ENCODE results near the gene BTBD10. TPM values are rescaled to one million over a fixed set of nuclear protein-coding genes. Genes with fewer than 3 reads are reported as not detected.

The BTBD10 gene
- total RNA-seq, 4 donors from 2014 or later: 22.3 to 29.1 (median 25.7) TPM

- Histone ChIP-seq H3K4me3 (no peak overlapping the region), H3K9me3 (no peaks in the 10 kb centered on the region), H3K27ac (no peak overlapping the region), H3K27me3 (no peaks in the 10 kb centered on the region), H3K36me3 (peaks cover 68% of the 10 kb centered on the region), H3K4me1 (no peaks in the 10 kb centered on the region)
- no peak for DNase-seq (ENCODE audit: low spot score in 2 of 2)
- TF ChIP-seq CTCF (IDR thresholded peaks at IDR 0.05): no peak
- TF ChIP-seq POLR2A (IDR thresholded peaks at IDR 0.05): no peak
- TF ChIP-seq POLR2AphosphoS5 (IDR thresholded peaks at IDR 0.05): no peak
- no peak for TF ChIP-seq EP300 (IDR thresholded peaks at IDR 0.05)
- 91% methylated on average over 4 of the region's 4 CpGs for WGBS
Observed at GRCh38 chr11:13355191-13355590, 107.8 kb downstream of the BTBD10 start.

- no peak for DNase-seq (ENCODE audit: low spot score in 2 of 2)
- no peaks in the 10 kb centered on the region for H3K9me3 ChIP-seq
- H3K36me3 ChIP-seq: peaks cover 64% of the 10 kb centered on the region
- TF ChIP-seq CTCF (IDR thresholded peaks at IDR 0.05): no peak
- TF ChIP-seq POLR2A (IDR thresholded peaks at IDR 0.05): no peak
- no peak for TF ChIP-seq EP300 (IDR thresholded peaks at IDR 0.05)
- no peak for TF ChIP-seq POLR2AphosphoS5 (IDR thresholded peaks at IDR 0.05)
- no peak overlapping the region for H3K27ac ChIP-seq
- 87% methylated on average over 6 of the region's 6 CpGs for WGBS
- no peaks in the 10 kb centered on the region for H3K27me3 ChIP-seq
- no peak overlapping the region for H3K4me3 ChIP-seq
- H3K4me1 ChIP-seq: no peaks in the 10 kb centered on the region
Observed at GRCh38 chr11:13354335-13354734, 108.7 kb downstream of the BTBD10 start.

GRCh38 chr11:13352711-13353110, 110.3 kb downstream of the BTBD10 start:
- H3K4me1 ChIP-seq: peaks cover 6% of the 10 kb centered on the region
- TF ChIP-seq POLR2AphosphoS5 (IDR thresholded peaks at IDR 0.05) (no peak), EP300 (IDR thresholded peaks at IDR 0.05) (no peak)
- DNase-seq (ENCODE audit: low spot score in 2 of 2): no peak
- no peak overlapping the region for H3K27ac ChIP-seq
- H3K36me3 ChIP-seq: peaks cover 51% of the 10 kb centered on the region
- no peaks in the 10 kb centered on the region for H3K9me3 ChIP-seq
- 93% methylated on average over 6 of the region's 6 CpGs for WGBS
- H3K4me3 ChIP-seq: no peak overlapping the region
- H3K27me3 ChIP-seq: no peaks in the 10 kb centered on the region

- no peak overlapping the region for H3K4me3 ChIP-seq
- no peak for DNase-seq (ENCODE audit: low spot score in 2 of 2)
- no peak overlapping the region for H3K27ac ChIP-seq
- 83% methylated on average over 6 of the region's 6 CpGs for WGBS
- no peaks in the 10 kb centered on the region for H3K9me3 ChIP-seq
- H3K36me3 ChIP-seq: peaks cover 23% of the 10 kb centered on the region
- TF ChIP-seq POLR2A (IDR thresholded peaks at IDR 0.05) (no peak), POLR2AphosphoS5 (IDR thresholded peaks at IDR 0.05) (no peak)
- no peaks in the 10 kb centered on the region for H3K27me3 ChIP-seq
- peaks cover 10% of the 10 kb centered on the region for H3K4me1 ChIP-seq
Observed at GRCh38 chr11:13349581-13349980, 113.4 kb downstream of the BTBD10 start.

- Histone ChIP-seq H3K36me3 (peaks cover 18% of the 10 kb centered on the region), H3K4me1 (peaks cover 10% of the 10 kb centered on the region), H3K9me3 (no peaks in the 10 kb centered on the region), H3K4me3 (no peak overlapping the region), H3K27me3 (no peaks in the 10 kb centered on the region), H3K27ac (no peak overlapping the region)
- DNase-seq (ENCODE audit: low spot score in 2 of 2): no peak
- WGBS: 96% methylated on average over 6 of the region's 6 CpGs
- TF ChIP-seq POLR2A (IDR thresholded peaks at IDR 0.05): no peak
- no peak for TF ChIP-seq CTCF (IDR thresholded peaks at IDR 0.05)
- no peak for TF ChIP-seq EP300 (IDR thresholded peaks at IDR 0.05)
- TF ChIP-seq POLR2AphosphoS5 (IDR thresholded peaks at IDR 0.05): no peak
Observed at GRCh38 chr11:13349046-13349445, 114.0 kb downstream of the BTBD10 start.

- 66% methylated on average over 3 of the region's 3 CpGs for WGBS
- H3K4me1 ChIP-seq: peaks cover 10% of the 10 kb centered on the region
- DNase-seq (ENCODE audit: low spot score in 2 of 2): no peak
- no peak overlapping the region for H3K4me3 ChIP-seq
- H3K27ac ChIP-seq: no peak overlapping the region
- no peaks in the 10 kb centered on the region for H3K27me3 ChIP-seq
- no peak for TF ChIP-seq CTCF (IDR thresholded peaks at IDR 0.05)
- no peak for TF ChIP-seq EP300 (IDR thresholded peaks at IDR 0.05)
- TF ChIP-seq POLR2A (IDR thresholded peaks at IDR 0.05): no peak
- TF ChIP-seq POLR2AphosphoS5 (IDR thresholded peaks at IDR 0.05): no peak
- no peaks in the 10 kb centered on the region for H3K9me3 ChIP-seq
- H3K36me3 ChIP-seq: peaks cover 18% of the 10 kb centered on the region
Observed at GRCh38 chr11:13348305-13348704, 114.7 kb downstream of the BTBD10 start.

Measured in suprapubic skin (tissue), 4 donors.